Coronary artery (tissue), 2 donors: ENCODE results near the gene FBRSL1.
A peak's percentile ranks its signal among the peaks of the same experiment; 100 is the strongest.

Experiments
- DNase-seq: peaks from one replicate; pipeline ENCODE4 v3.0.0-alpha.2; 2017; ENCODE audit warnings: low spot score
- H3K27ac ChIP-seq, 2 donors: fragments of 200-600 bp; sonication (generic); one replicate each; pipeline ENCODE4 v1.5.1; 2016 to 2019
- H3K4me3 ChIP-seq: fragments of 200-600 bp; sonication (generic); 2 replicates; pipeline ENCODE4 v1.5.1; 2016; ENCODE audit warnings: mild to moderate bottlenecking, moderate library complexity
- TF ChIP-seq, protein P1 (sequence below): fragments of 200-600 bp; sonication (generic); IDR thresholded peaks from one replicate; pipeline ENCODE4 v1.5.1; 2019; ENCODE audit warnings: antibody characterized with exemption

The FBRSL1 gene

DNA sequence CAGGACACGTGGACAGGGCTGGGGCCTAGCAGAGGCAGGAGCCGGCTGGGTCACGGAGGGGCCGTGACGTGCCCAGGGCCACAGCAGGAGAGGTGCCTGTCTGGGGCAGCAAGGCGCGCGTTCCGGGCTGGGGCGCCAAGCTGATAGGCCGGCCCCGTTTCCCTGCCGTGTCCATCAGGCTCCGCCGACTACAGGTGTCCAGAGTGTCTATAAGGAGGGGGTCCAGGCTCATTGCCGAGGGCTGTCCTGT lies 18.5 kb downstream of the FBRSL1 start:
- Histone ChIP-seq H3K27ac (no peak overlapping the region), H3K4me3 (no peak overlapping the region)
- TF ChIP-seq, protein P1, sequence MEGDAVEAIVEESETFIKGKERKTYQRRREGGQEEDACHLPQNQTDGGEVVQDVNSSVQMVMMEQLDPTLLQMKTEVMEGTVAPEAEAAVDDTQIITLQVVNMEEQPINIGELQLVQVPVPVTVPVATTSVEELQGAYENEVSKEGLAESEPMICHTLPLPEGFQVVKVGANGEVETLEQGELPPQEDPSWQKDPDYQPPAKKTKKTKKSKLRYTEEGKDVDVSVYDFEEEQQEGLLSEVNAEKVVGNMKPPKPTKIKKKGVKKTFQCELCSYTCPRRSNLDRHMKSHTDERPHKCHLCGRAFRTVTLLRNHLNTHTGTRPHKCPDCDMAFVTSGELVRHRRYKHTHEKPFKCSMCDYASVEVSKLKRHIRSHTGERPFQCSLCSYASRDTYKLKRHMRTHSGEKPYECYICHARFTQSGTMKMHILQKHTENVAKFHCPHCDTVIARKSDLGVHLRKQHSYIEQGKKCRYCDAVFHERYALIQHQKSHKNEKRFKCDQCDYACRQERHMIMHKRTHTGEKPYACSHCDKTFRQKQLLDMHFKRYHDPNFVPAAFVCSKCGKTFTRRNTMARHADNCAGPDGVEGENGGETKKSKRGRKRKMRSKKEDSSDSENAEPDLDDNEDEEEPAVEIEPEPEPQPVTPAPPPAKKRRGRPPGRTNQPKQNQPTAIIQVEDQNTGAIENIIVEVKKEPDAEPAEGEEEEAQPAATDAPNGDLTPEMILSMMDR: no peak
- no peak for DNase-seq

DNA sequence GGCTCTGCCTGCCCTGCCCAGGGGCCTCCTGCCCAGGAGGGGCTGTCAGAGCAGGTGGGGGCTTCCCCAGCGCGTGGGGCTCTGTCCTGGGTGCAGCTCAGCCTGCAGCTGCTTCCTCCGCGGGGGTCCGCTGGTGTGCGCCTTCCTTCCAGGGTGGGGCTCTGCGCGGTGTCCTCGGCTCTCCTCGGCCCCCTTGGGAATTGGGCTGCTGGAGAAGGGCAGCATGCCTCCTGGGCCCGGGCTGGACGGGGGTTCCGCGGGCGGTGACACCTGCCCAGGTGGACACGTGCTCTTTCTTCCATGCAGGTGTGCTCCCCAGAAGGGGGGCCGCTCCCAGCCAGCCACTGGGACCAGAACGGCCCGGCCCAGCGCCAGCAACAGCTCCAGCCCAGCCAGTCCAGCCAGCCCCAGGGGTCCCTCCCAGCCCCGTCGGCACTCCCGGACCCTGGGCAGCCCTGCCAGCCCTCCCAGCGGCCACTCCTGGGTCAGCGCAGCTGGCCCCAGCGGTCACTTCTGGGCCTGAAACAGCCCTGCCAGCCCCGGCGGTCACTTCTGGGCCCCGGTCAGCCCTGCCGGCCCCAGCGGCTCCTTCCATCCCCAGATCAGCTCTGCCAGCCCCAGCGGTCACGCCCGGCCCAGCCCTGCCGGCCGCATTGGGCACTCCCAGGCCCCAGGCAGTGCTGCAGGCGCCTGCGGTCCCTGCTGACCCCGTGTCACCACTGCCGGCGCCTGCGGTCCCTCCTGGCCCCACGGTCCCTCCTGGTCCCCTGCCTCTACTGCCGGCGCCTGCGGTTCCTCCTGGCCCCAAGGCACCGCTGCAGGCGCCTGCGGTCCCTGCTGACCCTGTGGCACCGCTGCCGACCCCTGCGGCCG lies 19.1 kb downstream of the FBRSL1 start:
- DNase-seq: no peak
- Histone ChIP-seq H3K4me3 (no peak overlapping the region), H3K27ac (no peak overlapping the region)
- TF ChIP-seq, protein P1: no peak

DNA sequence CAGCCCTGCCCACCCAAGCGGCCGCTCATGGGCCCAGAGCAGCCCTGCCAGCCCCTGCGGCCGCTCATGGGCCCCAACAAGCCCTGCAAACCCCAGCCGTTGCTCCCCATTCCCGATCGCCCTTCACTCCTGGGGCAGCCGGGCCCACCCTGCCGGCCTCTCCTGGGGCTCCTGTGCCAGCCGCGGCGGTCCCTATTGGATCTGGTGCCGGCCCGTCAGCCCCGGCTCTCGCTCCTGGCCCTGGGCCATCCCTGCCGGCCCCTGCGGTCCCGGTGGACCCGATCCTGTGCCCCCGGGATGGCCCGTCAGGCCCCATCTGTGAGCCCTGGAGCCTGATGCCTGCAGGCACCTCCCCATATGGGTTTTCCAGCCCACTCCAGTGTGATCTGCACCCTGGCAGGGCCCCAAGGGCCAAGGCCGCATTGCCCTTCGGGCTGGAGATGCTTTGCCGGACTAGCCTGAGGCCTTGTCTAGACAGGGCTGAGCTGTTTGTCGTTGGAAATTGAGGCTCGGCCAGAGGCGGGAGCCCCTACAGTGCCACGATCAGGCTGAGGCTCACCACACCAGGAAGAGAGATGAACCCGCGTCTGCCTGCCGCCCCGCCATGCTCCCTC lies 20.3 kb downstream of the FBRSL1 start:
- Histone ChIP-seq H3K27ac (no peak overlapping the region), H3K4me3 (no peak overlapping the region)
- TF ChIP-seq, protein P1: no peak
- DNase-seq: no peak

DNA sequence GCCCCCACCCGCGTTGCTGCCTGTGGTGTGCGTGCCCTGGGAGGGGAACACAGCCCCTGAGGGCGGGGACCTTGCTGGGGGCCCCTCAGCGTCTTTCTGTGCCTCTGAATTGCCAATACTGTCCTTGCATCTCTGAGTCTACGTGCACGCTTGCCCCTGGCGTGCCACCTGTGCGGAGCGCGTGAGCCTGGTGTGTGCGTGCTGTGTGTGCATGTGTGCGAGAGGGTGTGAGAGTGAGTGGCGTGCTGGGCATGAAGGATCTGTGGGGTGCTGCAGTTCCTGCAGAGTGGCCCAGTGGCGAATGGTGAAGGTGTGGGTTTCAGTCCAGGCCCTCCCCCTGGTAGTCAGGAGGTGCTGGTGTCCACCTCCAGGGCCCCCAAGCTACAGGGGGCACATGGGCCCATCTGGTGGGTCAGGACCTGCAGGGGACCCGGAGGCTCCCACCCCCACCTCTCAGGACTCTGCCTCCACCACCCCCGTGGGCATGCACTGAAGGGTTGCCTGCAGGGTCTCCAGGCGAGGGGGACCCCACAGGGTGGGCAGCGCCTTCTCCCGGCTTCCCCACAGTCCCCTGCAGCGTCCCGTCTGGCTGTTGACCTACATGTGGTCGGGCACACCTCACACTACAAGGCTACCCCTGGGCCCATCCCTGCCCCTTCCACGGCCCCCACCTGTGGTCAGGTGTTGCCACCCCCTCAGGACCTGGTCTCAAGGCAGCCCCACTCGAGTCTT lies 21.0 kb downstream of the FBRSL1 start:
- no peak overlapping the region for H3K4me3 ChIP-seq
- H3K27ac ChIP-seq: no peak overlapping the region
- no peak for DNase-seq
- TF ChIP-seq, protein P1: no peak

DNA sequence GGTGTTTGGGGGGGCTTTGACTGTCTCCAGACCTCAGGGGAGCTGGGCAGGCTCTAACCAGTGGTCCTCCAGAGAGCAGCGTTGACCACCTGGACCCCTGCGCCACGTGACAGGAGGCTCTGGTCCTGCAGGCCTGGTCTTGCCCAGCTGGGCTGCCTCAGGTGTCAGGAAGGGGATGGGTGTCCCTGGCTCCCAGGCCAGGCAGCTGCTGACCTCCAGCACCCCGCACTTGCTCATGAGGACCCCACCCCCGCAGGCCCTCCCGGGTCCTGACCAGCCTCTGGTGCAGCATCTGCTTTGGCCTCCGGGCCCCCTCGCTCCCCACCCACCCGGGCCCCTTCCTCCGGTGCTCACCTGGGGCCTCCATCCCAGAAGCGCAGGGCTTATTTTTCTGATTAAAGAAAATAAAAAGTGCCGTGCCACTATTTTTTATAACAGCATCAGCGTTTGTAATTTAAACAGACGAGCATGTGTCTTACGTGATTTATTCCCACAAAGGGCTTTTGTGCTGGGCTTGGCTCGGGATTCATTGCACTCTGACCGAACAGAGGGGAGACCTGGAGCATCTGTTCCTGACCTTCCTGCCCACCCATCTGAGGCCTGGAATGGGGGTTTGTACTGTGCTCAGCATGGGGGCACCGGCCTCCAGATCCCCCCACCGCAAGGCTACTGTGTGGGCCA lies 21.7 kb downstream of the FBRSL1 start:
- H3K4me3 ChIP-seq: no peak overlapping the region
- TF ChIP-seq, protein P1: no peak
- no peak overlapping the region for H3K27ac ChIP-seq
- no peak for DNase-seq

DNA sequence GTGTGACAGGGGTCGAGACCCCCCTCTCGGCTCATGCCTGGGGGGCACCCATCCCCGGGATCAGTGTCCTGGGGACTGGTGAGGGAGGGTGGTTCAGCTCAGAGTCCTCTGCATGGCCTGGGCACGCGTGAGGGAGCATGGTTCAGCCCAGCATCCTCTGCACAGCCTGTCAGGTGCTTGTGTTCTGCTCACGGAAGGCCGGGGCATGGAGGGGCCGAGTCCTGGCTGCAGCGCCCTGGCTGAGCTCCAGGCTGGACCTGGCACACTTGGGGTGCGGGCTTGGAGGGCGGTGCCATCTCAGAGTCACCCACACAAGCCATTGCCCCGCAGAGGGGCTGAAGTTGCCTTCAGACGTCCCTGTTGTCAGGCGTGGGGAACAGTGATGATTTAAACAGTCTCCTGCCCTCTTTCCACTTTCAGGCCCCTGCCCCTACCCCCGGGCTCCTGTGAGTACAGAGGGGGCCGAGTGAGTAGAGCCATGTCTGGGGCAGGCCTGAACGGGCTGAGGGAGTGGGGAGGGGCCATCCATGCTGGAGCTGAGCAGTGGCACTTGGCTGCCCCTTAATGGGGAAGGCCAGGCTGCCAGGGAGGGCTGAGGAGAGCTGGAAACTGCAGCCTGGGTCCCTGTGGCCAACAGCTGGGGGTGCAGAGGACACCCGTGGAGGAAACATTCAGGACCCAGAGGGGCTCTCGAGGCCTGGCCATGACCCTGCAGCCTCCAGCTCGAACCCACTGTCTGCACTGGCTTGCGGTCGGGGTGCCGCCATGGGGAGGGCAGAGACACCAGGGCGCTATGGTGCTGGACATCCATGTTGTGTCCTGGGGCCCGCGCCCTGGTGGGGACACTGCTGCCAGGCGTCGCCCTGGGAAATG lies 22.5 kb downstream of the FBRSL1 start:
- DNase-seq: no peak
- no peak overlapping the region for H3K4me3 ChIP-seq
- TF ChIP-seq, protein P1: no peak
- H3K27ac ChIP-seq: peak overlapping the region in 1 of 2 donors; percentile 41
